GM12878 (cell line): ENCODE measurements around the gene NKX1-1.

Experiments used
- BCL11A ChIP-seq: IDR thresholded peaks from 2 replicates; pipeline ENCODE4 v1.6.1; 2011; ENCODE audit warnings: low read depth, low read length
- CREM ChIP-seq: IDR thresholded peaks from 2 replicates; pipeline ENCODE4 v1.6.1; 2014; ENCODE audit warnings: antibody characterized with exemption, low read depth
- MTA2 ChIP-seq: fragments of 450-650 bp; IDR thresholded peaks from 2 replicates; pipeline ENCODE4 v1.6.1; 2016; ENCODE audit warnings: low read depth, mild to moderate bottlenecking, moderate library complexity
- RAD21 ChIP-seq: IDR thresholded peaks from 2 replicates; pipeline ENCODE4 v1.6.1; 2011; ENCODE audit warnings: mild to moderate bottlenecking, low read depth, low read length, moderate library complexity; ENCODE audit not compliant: insufficient read depth
- TF ChIP-seq, protein P1 (sequence below): fragments of 450-650 bp; IDR thresholded peaks from 2 replicates; pipeline ENCODE4 v1.6.1; 2017; ENCODE audit warnings: low read depth, mild to moderate bottlenecking, moderate library complexity
- TF ChIP-seq, protein P2 (sequence below): fragments of 450-650 bp; formaldehyde crosslinking; IDR thresholded peaks from 2 replicates; pipeline ENCODE4 v1.4.0; 2022; ENCODE audit warnings: mild to moderate bottlenecking, moderate library complexity
- TF ChIP-seq, protein P3 (sequence below): fragments of 450-650 bp; IDR thresholded peaks from 2 replicates; pipeline ENCODE4 v1.6.1; 2017; ENCODE audit warnings: mild to moderate bottlenecking, moderate library complexity

DNA sequence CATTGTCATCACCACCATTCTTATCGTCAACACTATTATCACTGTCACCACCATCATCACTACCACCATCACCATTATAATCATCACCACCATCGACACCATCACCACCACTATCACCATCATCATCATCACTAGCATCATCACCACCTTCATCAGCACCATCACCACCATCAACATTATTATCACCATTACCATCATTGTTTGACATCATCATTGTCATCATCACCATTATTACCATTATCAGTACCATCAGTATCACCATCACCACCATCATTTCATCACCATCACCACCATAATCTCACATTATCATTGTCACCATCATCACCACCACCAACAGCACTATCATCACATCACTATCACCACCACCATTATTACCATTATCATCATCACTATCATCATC lies 47.5 kb upstream of the NKX1-1 start:
- TF ChIP-seq MTA2, result no peak
- TF ChIP-seq, protein P1, sequence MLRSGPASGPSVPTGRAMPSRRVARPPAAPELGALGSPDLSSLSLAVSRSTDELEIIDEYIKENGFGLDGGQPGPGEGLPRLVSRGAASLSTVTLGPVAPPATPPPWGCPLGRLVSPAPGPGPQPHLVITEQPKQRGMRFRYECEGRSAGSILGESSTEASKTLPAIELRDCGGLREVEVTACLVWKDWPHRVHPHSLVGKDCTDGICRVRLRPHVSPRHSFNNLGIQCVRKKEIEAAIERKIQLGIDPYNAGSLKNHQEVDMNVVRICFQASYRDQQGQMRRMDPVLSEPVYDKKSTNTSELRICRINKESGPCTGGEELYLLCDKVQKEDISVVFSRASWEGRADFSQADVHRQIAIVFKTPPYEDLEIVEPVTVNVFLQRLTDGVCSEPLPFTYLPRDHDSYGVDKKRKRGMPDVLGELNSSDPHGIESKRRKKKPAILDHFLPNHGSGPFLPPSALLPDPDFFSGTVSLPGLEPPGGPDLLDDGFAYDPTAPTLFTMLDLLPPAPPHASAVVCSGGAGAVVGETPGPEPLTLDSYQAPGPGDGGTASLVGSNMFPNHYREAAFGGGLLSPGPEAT, result no peak
- TF ChIP-seq, protein P2, sequence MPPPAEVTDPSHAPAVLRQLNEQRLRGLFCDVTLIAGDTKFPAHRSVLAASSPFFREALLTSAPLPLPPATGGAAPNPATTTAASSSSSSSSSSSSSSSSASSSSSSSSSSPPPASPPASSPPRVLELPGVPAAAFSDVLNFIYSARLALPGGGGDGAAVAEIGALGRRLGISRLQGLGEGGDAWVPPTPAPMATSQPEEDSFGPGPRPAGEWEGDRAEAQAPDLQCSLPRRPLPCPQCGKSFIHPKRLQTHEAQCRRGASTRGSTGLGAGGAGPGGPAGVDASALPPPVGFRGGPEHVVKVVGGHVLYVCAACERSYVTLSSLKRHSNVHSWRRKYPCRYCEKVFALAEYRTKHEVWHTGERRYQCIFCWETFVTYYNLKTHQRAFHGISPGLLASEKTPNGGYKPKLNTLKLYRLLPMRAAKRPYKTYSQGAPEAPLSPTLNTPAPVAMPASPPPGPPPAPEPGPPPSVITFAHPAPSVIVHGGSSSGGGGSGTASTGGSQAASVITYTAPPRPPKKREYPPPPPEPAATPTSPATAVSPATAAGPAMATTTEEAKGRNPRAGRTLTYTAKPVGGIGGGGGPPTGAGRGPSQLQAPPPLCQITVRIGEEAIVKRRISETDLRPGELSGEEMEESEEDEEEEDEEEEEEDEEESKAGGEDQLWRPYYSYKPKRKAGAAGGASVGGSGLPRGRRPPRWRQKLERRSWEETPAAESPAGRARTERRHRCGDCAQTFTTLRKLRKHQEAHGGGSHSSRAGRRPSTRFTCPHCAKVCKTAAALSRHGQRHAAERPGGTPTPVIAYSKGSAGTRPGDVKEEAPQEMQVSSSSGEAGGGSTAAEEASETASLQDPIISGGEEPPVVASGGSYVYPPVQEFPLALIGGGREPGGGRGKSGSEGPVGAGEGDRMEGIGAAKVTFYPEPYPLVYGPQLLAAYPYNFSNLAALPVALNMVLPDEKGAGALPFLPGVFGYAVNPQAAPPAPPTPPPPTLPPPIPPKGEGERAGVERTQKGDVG, result no peak
- TF ChIP-seq RAD21, result no peak
- TF ChIP-seq, protein P3, sequence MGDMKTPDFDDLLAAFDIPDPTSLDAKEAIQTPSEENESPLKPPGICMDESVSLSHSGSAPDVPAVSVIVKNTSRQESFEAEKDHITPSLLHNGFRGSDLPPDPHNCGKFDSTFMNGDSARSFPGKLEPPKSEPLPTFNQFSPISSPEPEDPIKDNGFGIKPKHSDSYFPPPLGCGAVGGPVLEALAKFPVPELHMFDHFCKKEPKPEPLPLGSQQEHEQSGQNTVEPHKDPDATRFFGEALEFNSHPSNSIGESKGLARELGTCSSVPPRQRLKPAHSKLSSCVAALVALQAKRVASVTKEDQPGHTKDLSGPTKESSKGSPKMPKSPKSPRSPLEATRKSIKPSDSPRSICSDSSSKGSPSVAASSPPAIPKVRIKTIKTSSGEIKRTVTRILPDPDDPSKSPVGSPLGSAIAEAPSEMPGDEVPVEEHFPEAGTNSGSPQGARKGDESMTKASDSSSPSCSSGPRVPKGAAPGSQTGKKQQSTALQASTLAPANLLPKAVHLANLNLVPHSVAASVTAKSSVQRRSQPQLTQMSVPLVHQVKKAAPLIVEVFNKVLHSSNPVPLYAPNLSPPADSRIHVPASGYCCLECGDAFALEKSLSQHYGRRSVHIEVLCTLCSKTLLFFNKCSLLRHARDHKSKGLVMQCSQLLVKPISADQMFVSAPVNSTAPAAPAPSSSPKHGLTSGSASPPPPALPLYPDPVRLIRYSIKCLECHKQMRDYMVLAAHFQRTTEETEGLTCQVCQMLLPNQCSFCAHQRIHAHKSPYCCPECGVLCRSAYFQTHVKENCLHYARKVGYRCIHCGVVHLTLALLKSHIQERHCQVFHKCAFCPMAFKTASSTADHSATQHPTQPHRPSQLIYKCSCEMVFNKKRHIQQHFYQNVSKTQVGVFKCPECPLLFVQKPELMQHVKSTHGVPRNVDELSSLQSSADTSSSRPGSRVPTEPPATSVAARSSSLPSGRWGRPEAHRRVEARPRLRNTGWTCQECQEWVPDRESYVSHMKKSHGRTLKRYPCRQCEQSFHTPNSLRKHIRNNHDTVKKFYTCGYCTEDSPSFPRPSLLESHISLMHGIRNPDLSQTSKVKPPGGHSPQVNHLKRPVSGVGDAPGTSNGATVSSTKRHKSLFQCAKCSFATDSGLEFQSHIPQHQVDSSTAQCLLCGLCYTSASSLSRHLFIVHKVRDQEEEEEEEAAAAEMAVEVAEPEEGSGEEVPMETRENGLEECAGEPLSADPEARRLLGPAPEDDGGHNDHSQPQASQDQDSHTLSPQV, result no peak
- no peak for TF ChIP-seq CREM
- TF ChIP-seq BCL11A, result no peak
